ENCODE data around the gene ITPR2. TPM values are rescaled to one million over a fixed set of nuclear protein-coding genes. Genes with fewer than 3 reads are reported as not detected.
"Not testable (repeated sequence)": the region's sequence is repeated elsewhere in the genome, so short reads cannot be mapped to it uniquely, and the experiment has no call there.

Gene ITPR2
- total RNA-seq, 1 donor = 77.7 TPM

- no peak for TF ChIP-seq CTCF (IDR thresholded peaks at IDR 0.05; ENCODE audit: insufficient read depth, low read depth, low read length)
- no peak for DNase-seq (ENCODE audit: low read depth)
- no peak overlapping the region for H3K4me3 ChIP-seq (ENCODE audit: low read depth, low read length)
Measured at GRCh38 chr12:26451763-26452162, 381.2 kb downstream of the ITPR2 start.

- no peak for DNase-seq (ENCODE audit: low read depth)
Measured at GRCh38 chr12:26445909-26446308, 387.1 kb downstream of the ITPR2 start.

GRCh38 chr12:26443309-26443708 is 389.7 kb downstream of the ITPR2 start:
- no peak for DNase-seq (ENCODE audit: low read depth)
- H3K4me3 ChIP-seq (ENCODE audit: low read depth, low read length) = no peak overlapping the region
- no peak for TF ChIP-seq CTCF (IDR thresholded peaks at IDR 0.05; ENCODE audit: insufficient read depth, low read depth, low read length)

More at GRCh38 chr12:26445909-26446308, 387.1 kb downstream of the ITPR2 start:
- no peak overlapping the region for H3K4me3 ChIP-seq (ENCODE audit: low read depth, low read length)
- no peak for TF ChIP-seq CTCF (IDR thresholded peaks at IDR 0.05; ENCODE audit: insufficient read depth, low read depth, low read length)

- TF ChIP-seq CTCF (IDR thresholded peaks at IDR 0.05; ENCODE audit: insufficient read depth, low read depth, low read length) = no peak
- H3K4me3 ChIP-seq (ENCODE audit: low read depth, low read length) = no peak overlapping the region
- no peak for DNase-seq (ENCODE audit: low read depth)
Measured at GRCh38 chr12:26441434-26441833, 391.6 kb downstream of the ITPR2 start.

GRCh38 chr12:26435069-26435404 is 398.0 kb downstream of the ITPR2 start:
- no peak for DNase-seq (ENCODE audit: low read depth)
- TF ChIP-seq CTCF (IDR thresholded peaks at IDR 0.05; ENCODE audit: insufficient read depth, low read depth, low read length) = no peak
- no peak overlapping the region for H3K4me3 ChIP-seq (ENCODE audit: low read depth, low read length)

GRCh38 chr12:26434299-26435068 is 398.5 kb downstream of the ITPR2 start:
- peak; percentile 60 for DNase-seq (ENCODE audit: low read depth)
- H3K4me3 ChIP-seq (ENCODE audit: low read depth, low read length) = no peak overlapping the region
- peak; percentile 84 for TF ChIP-seq CTCF (IDR thresholded peaks at IDR 0.05; ENCODE audit: insufficient read depth, low read depth, low read length)

- H3K4me3 ChIP-seq (ENCODE audit: low read depth, low read length); DNase-seq (ENCODE audit: low read depth): not testable (repeated sequence)
Measured at GRCh38 chr12:26433701-26434100, 399.3 kb downstream of the ITPR2 start.

Measured in fibroblast of villous mesenchyme (primary cell).